Activated CD8-positive, alpha-beta memory T cell treated with anti-CD3 and anti-CD28 coated beads for 24 hours (primary cell): ENCODE measurements around the gene TLR9.

Source experiments
- DNase-seq: peaks from one replicate; pipeline ENCODE4 v3.0.0-alpha.2; 2020

The TLR9 gene

DNA sequence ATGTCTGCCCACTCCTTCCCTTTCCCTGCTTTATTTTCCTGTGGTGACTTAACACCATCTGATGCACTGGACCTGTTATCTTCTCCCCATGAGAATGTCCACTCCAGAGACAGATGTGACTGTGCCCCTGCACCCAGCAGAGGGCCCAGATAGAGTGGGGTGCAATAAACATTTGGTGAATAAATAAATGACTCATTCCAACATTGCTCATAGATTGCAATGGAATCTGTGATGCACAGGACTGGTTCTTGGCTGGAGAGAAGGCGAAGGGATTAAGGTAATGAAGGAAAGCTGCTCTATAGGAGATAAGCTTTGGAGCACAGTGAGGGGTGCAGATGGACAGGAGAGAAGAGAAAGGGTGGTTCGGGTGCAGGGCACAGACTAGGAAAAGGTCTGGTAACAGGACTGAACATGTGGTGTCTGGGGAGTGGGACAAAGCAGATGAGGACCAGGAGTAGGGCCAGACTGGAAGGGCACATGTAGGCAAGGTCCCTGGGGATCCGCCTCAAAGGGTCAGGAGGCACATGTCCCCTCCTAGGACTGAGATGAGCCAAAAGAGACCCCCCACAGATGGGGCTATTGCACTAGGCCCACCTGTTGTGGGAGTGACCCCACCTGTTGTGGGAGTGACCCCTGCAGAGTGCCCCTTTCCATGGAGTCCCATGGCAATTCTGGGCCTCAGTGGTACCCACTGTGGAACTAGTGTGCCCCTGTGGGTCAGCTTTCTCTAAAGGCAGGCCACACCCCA lies 53.8 kb downstream of the TLR9 start:
- no peak for DNase-seq
